HCT116 (cell line): ENCODE results near the gene STK31.

Experiments
- EZH2 ChIP-seq: fragments of 200-600 bp; sonication (generic); IDR thresholded peaks from 2 replicates; pipeline ENCODE4 v1.6.1; 2017; ENCODE audit warnings: antibody characterized with exemption, mixed run types
- EZH2phosphoT487 ChIP-seq: fragments of 200-600 bp; IDR thresholded peaks from 2 replicates; pipeline ENCODE4 v1.6.1; 2018; ENCODE audit warnings: antibody characterized with exemption, borderline replicate concordance
- POLR2A ChIP-seq: IDR thresholded peaks from 2 replicates; pipeline ENCODE4 v1.7.0; 2011; ENCODE audit warnings: borderline replicate concordance; ENCODE audit not compliant: insufficient read depth, insufficient read length; ENCODE audit errors: extremely low read depth
- SP1 ChIP-seq: IDR thresholded peaks from 2 replicates; pipeline ENCODE4 v1.6.1; 2012; ENCODE audit warnings: low read depth
- YY1 ChIP-seq: IDR thresholded peaks from 2 replicates; pipeline ENCODE4 v1.6.1; 2011; ENCODE audit warnings: low read length, low read depth, moderate library complexity, mild to moderate bottlenecking; ENCODE audit not compliant: insufficient replicate concordance; ENCODE audit errors: extremely low read depth
- TF ChIP-seq, protein P1 (sequence below), 3 experiments: fragments of 200-600 bp in 1 of 3; sonication (generic) in 1 of 3; IDR thresholded peaks in 2 of 3; conservative IDR thresholded peaks in 1 of 3; 2 replicates each; pipeline ENCODE4 v1.5.1; 2012 to 2017; ENCODE audit warnings: low read depth in 2 of 3, low read length in 2 of 3, antibody characterized with exemption in 1 of 3, borderline replicate concordance in 1 of 3, control low read depth in 1 of 3, mild to moderate bottlenecking in 1 of 3, mixed read lengths in 1 of 3, mixed run types in 1 of 3, moderate library complexity in 1 of 3; ENCODE audit not compliant: insufficient read depth in 1 of 3
- TF ChIP-seq, protein P2 (sequence below): IDR thresholded peaks from 2 replicates; pipeline ENCODE4 v1.6.1; 2012; ENCODE audit warnings: low read depth

- TF ChIP-seq, protein P1, sequence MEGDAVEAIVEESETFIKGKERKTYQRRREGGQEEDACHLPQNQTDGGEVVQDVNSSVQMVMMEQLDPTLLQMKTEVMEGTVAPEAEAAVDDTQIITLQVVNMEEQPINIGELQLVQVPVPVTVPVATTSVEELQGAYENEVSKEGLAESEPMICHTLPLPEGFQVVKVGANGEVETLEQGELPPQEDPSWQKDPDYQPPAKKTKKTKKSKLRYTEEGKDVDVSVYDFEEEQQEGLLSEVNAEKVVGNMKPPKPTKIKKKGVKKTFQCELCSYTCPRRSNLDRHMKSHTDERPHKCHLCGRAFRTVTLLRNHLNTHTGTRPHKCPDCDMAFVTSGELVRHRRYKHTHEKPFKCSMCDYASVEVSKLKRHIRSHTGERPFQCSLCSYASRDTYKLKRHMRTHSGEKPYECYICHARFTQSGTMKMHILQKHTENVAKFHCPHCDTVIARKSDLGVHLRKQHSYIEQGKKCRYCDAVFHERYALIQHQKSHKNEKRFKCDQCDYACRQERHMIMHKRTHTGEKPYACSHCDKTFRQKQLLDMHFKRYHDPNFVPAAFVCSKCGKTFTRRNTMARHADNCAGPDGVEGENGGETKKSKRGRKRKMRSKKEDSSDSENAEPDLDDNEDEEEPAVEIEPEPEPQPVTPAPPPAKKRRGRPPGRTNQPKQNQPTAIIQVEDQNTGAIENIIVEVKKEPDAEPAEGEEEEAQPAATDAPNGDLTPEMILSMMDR (IDR thresholded peaks at IDR 0.05 in 2 of 3, conservative IDR thresholded peaks at IDR 0.05 in 1 of 3; ENCODE audit: borderline replicate concordance in 1 of 3, insufficient read depth in 1 of 3, low read depth in 2 of 3, low read length in 2 of 3) = no peak
- TF ChIP-seq POLR2A (no peak), YY1 (no peak), SP1 (no peak), EZH2phosphoT487 (no peak), EZH2 (no peak)
- TF ChIP-seq, protein P2, sequence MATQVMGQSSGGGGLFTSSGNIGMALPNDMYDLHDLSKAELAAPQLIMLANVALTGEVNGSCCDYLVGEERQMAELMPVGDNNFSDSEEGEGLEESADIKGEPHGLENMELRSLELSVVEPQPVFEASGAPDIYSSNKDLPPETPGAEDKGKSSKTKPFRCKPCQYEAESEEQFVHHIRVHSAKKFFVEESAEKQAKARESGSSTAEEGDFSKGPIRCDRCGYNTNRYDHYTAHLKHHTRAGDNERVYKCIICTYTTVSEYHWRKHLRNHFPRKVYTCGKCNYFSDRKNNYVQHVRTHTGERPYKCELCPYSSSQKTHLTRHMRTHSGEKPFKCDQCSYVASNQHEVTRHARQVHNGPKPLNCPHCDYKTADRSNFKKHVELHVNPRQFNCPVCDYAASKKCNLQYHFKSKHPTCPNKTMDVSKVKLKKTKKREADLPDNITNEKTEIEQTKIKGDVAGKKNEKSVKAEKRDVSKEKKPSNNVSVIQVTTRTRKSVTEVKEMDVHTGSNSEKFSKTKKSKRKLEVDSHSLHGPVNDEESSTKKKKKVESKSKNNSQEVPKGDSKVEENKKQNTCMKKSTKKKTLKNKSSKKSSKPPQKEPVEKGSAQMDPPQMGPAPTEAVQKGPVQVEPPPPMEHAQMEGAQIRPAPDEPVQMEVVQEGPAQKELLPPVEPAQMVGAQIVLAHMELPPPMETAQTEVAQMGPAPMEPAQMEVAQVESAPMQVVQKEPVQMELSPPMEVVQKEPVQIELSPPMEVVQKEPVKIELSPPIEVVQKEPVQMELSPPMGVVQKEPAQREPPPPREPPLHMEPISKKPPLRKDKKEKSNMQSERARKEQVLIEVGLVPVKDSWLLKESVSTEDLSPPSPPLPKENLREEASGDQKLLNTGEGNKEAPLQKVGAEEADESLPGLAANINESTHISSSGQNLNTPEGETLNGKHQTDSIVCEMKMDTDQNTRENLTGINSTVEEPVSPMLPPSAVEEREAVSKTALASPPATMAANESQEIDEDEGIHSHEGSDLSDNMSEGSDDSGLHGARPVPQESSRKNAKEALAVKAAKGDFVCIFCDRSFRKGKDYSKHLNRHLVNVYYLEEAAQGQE = no peak
These were observed at the start of gene STK31 for GRCh38 chr7:23710000-23710399.
